CD4-positive, alpha-beta memory T cell (primary cell): Measurements from ENCODE around the gene DDX56. TPM values are rescaled to one million over a fixed set of nuclear protein-coding genes. Genes with fewer than 3 reads are reported as not detected.
A peak's percentile ranks its signal among the peaks of the same experiment; 100 is the strongest.

Experiments
- CTCF ChIA-PET: fragments of 350-600 bp; sonication (Branson Sonifier 250); formaldehyde crosslinking; loops from one replicate; lab custom pipeline; 2021; ENCODE audit warnings: inconsistent platforms; ENCODE audit not compliant: partially characterized antibody; lab: Charles Lee
- POLR2A ChIA-PET: fragments of 350-600 bp; sonication (Branson Sonifier 250); formaldehyde crosslinking; loops from one replicate; lab custom pipeline; 2021; ENCODE audit not compliant: partially characterized antibody; lab: Charles Lee
- DNase-seq, 5 donors: peaks; one replicate each; pipeline versions ENCODE4 v3.0.0 to v3.0.0-alpha.2; 2020 to 2022; ENCODE audit warnings: mixed read lengths in 1 of 5
- H3K27ac ChIP-seq: one replicate; pipeline ENCODE4 v1.7.0; 2013; ENCODE audit warnings: low read depth, low read length
- H3K27me3 ChIP-seq: 2 replicates; pipeline ENCODE4 v1.7.0; 2013; ENCODE audit warnings: mild to moderate bottlenecking, low read length, moderate library complexity; ENCODE audit not compliant: insufficient read depth
- H3K36me3 ChIP-seq: 2 replicates; pipeline ENCODE4 v1.7.0; 2013; ENCODE audit warnings: mild to moderate bottlenecking, low read length, moderate library complexity; ENCODE audit not compliant: insufficient read depth
- H3K4me1 ChIP-seq: 2 replicates; pipeline ENCODE4 v1.7.0; 2013; ENCODE audit warnings: mild to moderate bottlenecking, low read length, moderate library complexity; ENCODE audit not compliant: insufficient read depth
- H3K4me3 ChIP-seq, 2 donors: one replicate each; pipeline ENCODE4 v1.7.0; 2013; ENCODE audit warnings: low read length in 2 of 2, mild to moderate bottlenecking in 1 of 2
- H3K9me3 ChIP-seq, 2 donors: one replicate each; pipeline ENCODE4 v1.7.0; 2013; ENCODE audit warnings: low read length in 2 of 2, control low read depth in 1 of 2; ENCODE audit not compliant: control insufficient read depth in 1 of 2
- H3K27ac Mint-ChIP-seq, 7 donors: one replicate each; pipeline ENCODE4 v1.8.0; 2020 to 2021; ENCODE audit warnings: mixed read lengths in 7 of 7, mild to moderate bottlenecking in 6 of 7, inconsistent platforms in 3 of 7, moderate library complexity in 3 of 7
- H3K27me3 Mint-ChIP-seq, 2 donors: one replicate each; pipeline ENCODE4 v1.8.0; 2020 to 2021; ENCODE audit warnings: mixed read lengths in 2 of 2
- H3K36me3 Mint-ChIP-seq, 2 donors: one replicate each; pipeline ENCODE4 v1.8.0; 2020 to 2021; ENCODE audit warnings: mixed read lengths in 2 of 2, inconsistent platforms in 1 of 2, mild to moderate bottlenecking in 1 of 2
- H3K4me1 Mint-ChIP-seq, 4 donors: one replicate each; pipeline ENCODE4 v1.8.0; 2020 to 2021; ENCODE audit warnings: mixed read lengths in 4 of 4, mild to moderate bottlenecking in 1 of 4
- H3K4me3 Mint-ChIP-seq, 8 donors: one replicate each; pipeline ENCODE4 v1.8.0; 2020 to 2021; ENCODE audit warnings: mixed read lengths in 8 of 8, mild to moderate bottlenecking in 7 of 8, moderate library complexity in 6 of 8, inconsistent platforms in 3 of 8
- H3K9me3 Mint-ChIP-seq, 8 donors: one replicate each; pipeline ENCODE4 v1.8.0; 2020 to 2021; ENCODE audit warnings: mixed read lengths in 8 of 8, mild to moderate bottlenecking in 5 of 8, inconsistent platforms in 3 of 8, moderate library complexity in 1 of 8
- intact Hi-C: fragments of 100-400 bp; cut with micrococcal nuclease; formaldehyde crosslinking; loops from one replicate; pipeline ENCODE4 v1.15.1; 2023
- polyA plus RNA-seq, 2 donors: library from polyadenylated mRNA; unstranded; fragments of 300-500 nt; fragmentation: Illumina TruSeq; gene quantifications; one replicate each; pipeline ENCODE4 v1.2.3, GENCODE V29; 2021
- total RNA-seq, 2 experiments: library from RNA; stranded (reverse); gene quantifications; one replicate each; pipeline ENCODE4 v1.2.3, GENCODE V29; 2021

Gene DDX56
- total and polyA plus RNA-seq, 4 experiments from 2014 or later: 48.9 to 114 (median 79.7) TPM

DNA sequence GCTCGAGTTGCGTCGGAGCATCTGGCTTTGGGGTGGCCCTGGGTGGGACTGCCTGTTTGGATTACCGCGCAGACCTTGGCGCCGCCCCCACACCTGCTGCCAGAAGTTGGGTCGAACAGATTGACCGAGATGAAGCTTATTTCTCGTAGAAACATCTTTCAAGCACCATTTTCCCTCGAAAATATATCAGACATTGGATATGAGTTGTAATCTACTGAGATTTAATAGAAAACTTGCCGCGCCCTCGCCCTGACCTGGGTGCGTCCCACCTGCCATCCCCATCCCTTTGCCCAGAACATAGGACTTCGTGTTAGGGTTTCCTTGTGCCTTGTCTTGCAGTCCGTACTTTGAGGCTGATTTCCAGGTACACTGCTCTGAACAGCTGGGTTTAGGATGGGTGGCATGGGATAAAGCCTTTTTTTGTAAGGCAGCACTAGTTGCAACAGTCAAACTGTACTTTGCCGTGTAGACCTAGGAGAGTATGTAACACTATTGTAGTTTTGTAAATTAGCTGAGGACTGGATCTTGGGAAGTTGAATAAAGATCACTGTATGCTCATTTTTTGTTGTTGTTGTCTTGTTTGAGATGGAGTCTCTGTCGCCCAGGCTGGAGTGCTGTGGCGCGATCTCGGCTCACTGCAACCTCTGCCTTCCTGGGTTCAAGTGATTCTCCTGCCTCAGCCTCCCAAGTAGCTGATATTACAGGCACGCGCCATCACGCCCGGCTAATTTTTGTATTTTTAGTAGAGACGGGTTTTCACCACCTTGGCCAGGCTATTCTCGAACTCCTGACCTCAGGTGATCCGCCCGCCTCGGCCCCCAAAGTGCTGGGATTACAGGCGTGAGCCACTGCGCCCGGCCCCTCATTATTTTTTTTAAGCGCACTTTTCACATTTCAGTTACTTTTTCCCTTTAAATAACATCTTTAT is 33.7 kb upstream of the DDX56 start:
- CTCF ChIA-PET: interaction anchor here (0.7 to 6.8 kb wide), 5 partner anchors 17 to 30 kb away, joined by 3 to 48 read pairs (median 8); no protein-coding TSS in a partner anchor
- Mint-ChIP-seq H3K4me3 (peak overlapping the region; percentile 82 to 100 (median 98)), H3K27ac (peak overlapping the region; percentile 97 to 100 (median 99)), H3K9me3 (peaks cover 0 to 4% (median 0%) of the 10 kb centered on the region in 8 donors), H3K36me3 (peaks cover 4 to 29% of the 10 kb centered on the region in 2 donors), H3K4me1 (peaks cover 24 to 57% (median 44%) of the 10 kb centered on the region in 4 donors), H3K27me3 (peaks cover 0 to 2% of the 10 kb centered on the region in 2 donors)
- intact Hi-C loops: loop anchor here (2.0 to 5.0 kb wide), 2 partner anchors 15 to 35 kb away; partner anchors contain the start of gene DDX56
- H3K36me3 ChIP-seq: no peaks in the 10 kb centered on the region
- peak overlapping the region; percentile 97 for H3K27ac ChIP-seq
- peak overlapping the region; percentile 54 to 63 for H3K4me3 ChIP-seq
- H3K27me3 ChIP-seq: no peaks in the 10 kb centered on the region
- POLR2A ChIA-PET: interaction anchor here (0.6 to 28.5 kb wide), 27 partner anchors 10 to 516 kb away, joined by 3 to 1226 read pairs (median 6); partner anchors contain the start of genes DDX56, H2AZ2, NUDCD3 and PPIA
- DNase-seq: no peak
- H3K9me3 ChIP-seq: no peaks in the 10 kb centered on the region
- peaks cover 47% of the 10 kb centered on the region for H3K4me1 ChIP-seq

DNA sequence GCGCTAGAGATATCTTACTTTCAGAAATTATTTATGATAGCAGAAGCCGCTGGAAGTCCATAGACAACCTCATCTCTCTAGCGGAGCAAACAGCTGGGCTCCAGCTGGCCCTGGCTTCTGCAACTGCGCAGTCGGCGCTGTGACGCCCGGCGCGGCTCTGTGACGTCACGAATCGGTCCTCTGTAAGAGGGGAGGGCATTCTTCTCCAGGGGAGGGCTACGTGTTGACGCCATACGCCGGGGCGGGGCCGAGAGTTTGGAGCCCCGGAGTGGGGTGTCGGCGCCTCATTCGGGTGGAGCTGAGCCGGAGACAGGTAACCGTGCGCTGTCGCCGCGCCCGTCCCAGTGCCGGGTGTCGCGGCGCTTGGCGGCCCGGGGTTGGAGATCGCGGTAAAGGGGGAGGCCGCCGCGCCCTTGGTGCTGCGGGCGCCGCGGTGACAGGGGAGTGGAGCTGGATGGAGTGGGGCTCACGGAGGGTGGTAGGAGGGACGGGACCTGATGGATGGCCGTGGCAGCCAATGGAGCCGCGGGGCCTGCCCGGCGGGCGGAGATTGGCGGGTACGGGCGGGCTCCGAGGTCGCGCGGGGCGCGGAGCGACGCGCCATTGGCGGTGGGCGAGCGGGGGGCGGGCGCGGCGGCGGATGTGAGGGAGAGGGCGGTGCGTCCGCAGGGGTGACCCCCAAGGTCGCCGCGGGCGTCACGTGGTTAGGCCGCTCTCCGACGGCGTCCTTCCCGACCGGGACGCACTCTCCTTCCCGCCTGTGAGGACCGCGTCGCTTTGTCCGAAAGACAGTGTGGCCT is 32.8 kb upstream of the DDX56 start, which contains the start of gene OGDH:
OGDH (plus strand) TSS at position 287 of the 800 bp plus-strand sequence. CDS start 17,717 bp downstream, outside the sequence.
- peaks cover 19 to 49% (median 38%) of the 10 kb centered on the region in 4 donors for H3K4me1 Mint-ChIP-seq
- peaks cover 0 to 2% of the 10 kb centered on the region in 2 donors for H3K27me3 Mint-ChIP-seq
- Histone ChIP-seq H3K4me1 (peaks cover 40% of the 10 kb centered on the region), H3K4me3 (peak within 1 kb of the TSS; percentile 54 to 63), H3K36me3 (no peaks in the 10 kb centered on the region), H3K9me3 (no peaks in the 10 kb centered on the region), H3K27ac (peak within 1 kb of the TSS; percentile 97), H3K27me3 (no peaks in the 10 kb centered on the region)
- intact Hi-C loops: loop anchor here (1.0 to 5.0 kb wide), 10 partner anchors 16 to 505 kb away; partner anchors contain the start of genes DDX56, PPIA, PURB and TBRG4
- CTCF ChIA-PET: interaction anchor here (0.6 to 6.8 kb wide), 7 partner anchors 15 to 242 kb away, joined by 3 to 48 read pairs (median 4); partner anchors contain the start of gene H2AZ2
- H3K4me3 Mint-ChIP-seq: peak within 1 kb of the TSS; percentile 82 to 100 (median 98)
- peaks cover 0 to 4% (median 0%) of the 10 kb centered on the region in 8 donors for H3K9me3 Mint-ChIP-seq
- POLR2A ChIA-PET: interaction anchor here (0.6 to 28.5 kb wide), 38 partner anchors 9 to 517 kb away, joined by 3 to 1226 read pairs (median 5); partner anchors contain the start of genes DDX56, H2AZ2, NUDCD3 and PPIA
- H3K27ac Mint-ChIP-seq: peak within 1 kb of the TSS; percentile 99 to 100 (median 99)
- peak; percentile 99 to 100 (median 100) for DNase-seq
- peaks cover 4 to 24% of the 10 kb centered on the region in 2 donors for H3K36me3 Mint-ChIP-seq

GRCh38 chr7:44604941-44605340 is 31.2 kb upstream of the DDX56 start:
- ChIA-PET POLR2A (interaction anchor here (1.2 to 28.5 kb wide), 7 partner anchors 8 to 480 kb away, joined by 3 to 1226 read pairs (median 7); partner anchors contain the start of genes H2AZ2, NUDCD3 and TMED4), CTCF (interaction anchor here (1.1 to 6.8 kb wide), 4 partner anchors 27 to 193 kb away, joined by 3 to 48 read pairs (median 10); no protein-coding TSS in a partner anchor)
- peaks cover 38% of the 10 kb centered on the region for H3K4me1 ChIP-seq
- H3K9me3 ChIP-seq: no peaks in the 10 kb centered on the region
- peaks cover 0 to 4% (median 0%) of the 10 kb centered on the region in 8 donors for H3K9me3 Mint-ChIP-seq
- peaks cover 0 to 2% of the 10 kb centered on the region in 2 donors for H3K27me3 Mint-ChIP-seq
- H3K4me3 Mint-ChIP-seq: peak overlapping the region in 4 of 8 donors; percentile 20 to 96 (median 37)
- no peak for DNase-seq
- peak overlapping the region; percentile 41 to 100 (median 99) for H3K27ac Mint-ChIP-seq
- intact Hi-C loops: loop anchor here (5.0 kb wide), 1 partner anchor 33 kb away; the partner anchor contains the start of gene DDX56
- H3K4me1 Mint-ChIP-seq: peaks cover 16 to 44% (median 33%) of the 10 kb centered on the region in 4 donors
- peaks cover 4 to 22% of the 10 kb centered on the region in 2 donors for H3K36me3 Mint-ChIP-seq
- no peaks in the 10 kb centered on the region for H3K36me3 ChIP-seq
- H3K27ac ChIP-seq: no peak overlapping the region
- no peak overlapping the region for H3K4me3 ChIP-seq
- no peaks in the 10 kb centered on the region for H3K27me3 ChIP-seq

DNA sequence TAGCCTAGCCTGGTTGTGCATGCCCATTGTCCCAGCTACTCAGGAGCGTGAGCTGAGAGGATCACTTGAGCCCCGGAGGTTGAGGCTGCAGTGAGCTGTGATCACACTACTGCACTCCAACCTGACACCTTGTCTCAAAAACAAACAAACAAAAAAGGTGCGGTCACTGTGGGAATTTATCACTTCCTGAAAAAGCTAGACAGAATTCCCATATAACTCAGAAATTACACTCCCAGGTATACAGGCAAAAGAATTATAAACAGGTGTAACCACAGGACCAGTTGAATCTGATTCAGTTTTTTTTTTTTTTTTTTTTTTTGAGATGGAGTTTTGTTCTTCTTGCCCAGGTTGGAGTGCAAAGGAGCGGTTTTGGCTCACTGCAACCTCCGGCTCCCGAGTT is 29.5 kb upstream of the DDX56 start:
- CTCF ChIA-PET: interaction anchor here (0.6 to 1.4 kb wide), 2 partner anchors 21 to 30 kb away, joined by 3 read pairs; partner anchors contain the start of gene TMED4
- no peaks in the 10 kb centered on the region for H3K27me3 ChIP-seq

GRCh38 chr7:44602576-44602910 is 28.8 kb upstream of the DDX56 start:
- H3K9me3 ChIP-seq: no peaks in the 10 kb centered on the region
- DNase-seq: no peak
- POLR2A ChIA-PET: interaction anchor here (0.7 to 28.5 kb wide), 2 partner anchors 20 to 26 kb away, joined by 3 to 1226 read pairs; no protein-coding TSS in a partner anchor
- Mint-ChIP-seq H3K27ac (no peak overlapping the region), H3K9me3 (peaks cover 0 to 5% (median 0%) of the 10 kb centered on the region in 8 donors), H3K4me3 (no peak overlapping the region), H3K4me1 (peaks cover 5 to 20% (median 14%) of the 10 kb centered on the region in 4 donors), H3K27me3 (peaks cover 0 to 2% of the 10 kb centered on the region in 2 donors), H3K36me3 (peaks cover 4 to 14% of the 10 kb centered on the region in 2 donors)
- intact Hi-C loops: no loop called here
- no peak overlapping the region for H3K27ac ChIP-seq
- no peaks in the 10 kb centered on the region for H3K36me3 ChIP-seq
- H3K4me3 ChIP-seq: no peak overlapping the region
- CTCF ChIA-PET: no interaction called here
- H3K27me3 ChIP-seq: no peaks in the 10 kb centered on the region
- H3K4me1 ChIP-seq: peaks cover 14% of the 10 kb centered on the region

More for the DNA sequence above, 29.5 kb upstream of the DDX56 start:
- Mint-ChIP-seq H3K27me3 (peaks cover 0 to 2% of the 10 kb centered on the region in 2 donors), H3K4me1 (peaks cover 8 to 27% (median 19%) of the 10 kb centered on the region in 4 donors), H3K9me3 (peaks cover 0 to 5% (median 0%) of the 10 kb centered on the region in 8 donors), H3K4me3 (no peak overlapping the region), H3K36me3 (peaks cover 4 to 16% of the 10 kb centered on the region in 2 donors), H3K27ac (no peak overlapping the region)
- POLR2A ChIA-PET: interaction anchor here (28.5 kb wide), 1 partner anchor 26 kb away, joined by 1226 read pairs; no protein-coding TSS in a partner anchor
- H3K27ac ChIP-seq: no peak overlapping the region
- DNase-seq: no peak
- no peaks in the 10 kb centered on the region for H3K36me3 ChIP-seq
- H3K4me3 ChIP-seq: no peak overlapping the region
- intact Hi-C loops: no loop called here
- H3K4me1 ChIP-seq: peaks cover 20% of the 10 kb centered on the region
- H3K9me3 ChIP-seq: no peaks in the 10 kb centered on the region

DNA sequence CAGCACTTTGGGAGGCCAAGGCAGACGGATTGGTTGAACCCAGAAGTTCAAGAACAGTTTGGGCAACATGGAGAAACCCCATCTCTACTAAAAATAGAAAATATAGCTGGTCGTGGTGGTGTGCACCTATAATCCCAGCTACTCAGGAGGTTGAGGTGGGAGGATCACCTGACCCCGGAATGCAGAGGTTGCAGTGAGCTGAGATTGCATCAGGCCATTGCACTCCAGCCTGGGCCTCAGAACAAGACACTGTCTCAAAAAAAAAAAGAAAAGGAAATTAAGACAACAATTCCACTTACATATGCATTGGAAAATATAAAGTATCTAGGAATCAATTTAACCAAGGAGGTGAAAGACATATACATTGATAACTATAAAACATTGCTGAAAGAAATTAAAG is 25.5 kb upstream of the DDX56 start:
- DNase-seq: no peak
- no peak overlapping the region for H3K27ac ChIP-seq
- H3K36me3 Mint-ChIP-seq: no peaks in the 10 kb centered on the region
- no peaks in the 10 kb centered on the region for H3K27me3 Mint-ChIP-seq
- H3K4me1 ChIP-seq: no peaks in the 10 kb centered on the region
- CTCF ChIA-PET: interaction anchor here (0.6 to 1.4 kb wide), 3 partner anchors 100 to 537 kb away, joined by 3 to 5 read pairs (median 3); no protein-coding TSS in a partner anchor
- no peaks in the 10 kb centered on the region for H3K36me3 ChIP-seq
- H3K27me3 ChIP-seq: no peaks in the 10 kb centered on the region
- no peaks in the 10 kb centered on the region for H3K9me3 ChIP-seq
- POLR2A ChIA-PET: no interaction called here
- H3K27ac Mint-ChIP-seq: peak overlapping the region in 1 of 7 donors; percentile 42
- no peaks in the 10 kb centered on the region for H3K4me1 Mint-ChIP-seq
- intact Hi-C loops: no loop called here
- peaks cover 0 to 1% (median 0%) of the 10 kb centered on the region in 8 donors for H3K9me3 Mint-ChIP-seq
- no peak overlapping the region for H3K4me3 Mint-ChIP-seq
- no peak overlapping the region for H3K4me3 ChIP-seq
